Spleen (tissue), 7 donors: ENCODE data around the gene TACC2.

Source experiments
- POLR2A ChIP-seq, 3 donors: fragments of 450-650 bp; IDR thresholded peaks; one replicate each; pipeline ENCODE4 v1.5.1; 2017; ENCODE audit warnings: antibody characterized with exemption in 3 of 3, mild to moderate bottlenecking in 1 of 3
- TF ChIP-seq, protein P1 (sequence below), 11 experiments: fragments of 200-600 bp in 7 of 11; fragments of 450-650 bp in 4 of 11; sonication (generic) in 4 of 11; IDR thresholded peaks in 8 of 11; conservative IDR thresholded peaks in 3 of 11; 1 replicate in 7 of 11; 2 replicates in 4 of 11; pipeline versions ENCODE4 v1.4.0 to v1.8.0; 2016 to 2021; ENCODE audit warnings: antibody characterized with exemption in 11 of 11, inconsistent platforms in 4 of 11, mild to moderate bottlenecking in 1 of 11
- donor health status: DM: no; HTN: no; CAD: no; lungs with moderate emphysema.
- donor health status: DM: no; HTN: no; CAD: no.
- donor health status: DM: no; HTN: no; CAD: no.

- TF ChIP-seq, protein P1, sequence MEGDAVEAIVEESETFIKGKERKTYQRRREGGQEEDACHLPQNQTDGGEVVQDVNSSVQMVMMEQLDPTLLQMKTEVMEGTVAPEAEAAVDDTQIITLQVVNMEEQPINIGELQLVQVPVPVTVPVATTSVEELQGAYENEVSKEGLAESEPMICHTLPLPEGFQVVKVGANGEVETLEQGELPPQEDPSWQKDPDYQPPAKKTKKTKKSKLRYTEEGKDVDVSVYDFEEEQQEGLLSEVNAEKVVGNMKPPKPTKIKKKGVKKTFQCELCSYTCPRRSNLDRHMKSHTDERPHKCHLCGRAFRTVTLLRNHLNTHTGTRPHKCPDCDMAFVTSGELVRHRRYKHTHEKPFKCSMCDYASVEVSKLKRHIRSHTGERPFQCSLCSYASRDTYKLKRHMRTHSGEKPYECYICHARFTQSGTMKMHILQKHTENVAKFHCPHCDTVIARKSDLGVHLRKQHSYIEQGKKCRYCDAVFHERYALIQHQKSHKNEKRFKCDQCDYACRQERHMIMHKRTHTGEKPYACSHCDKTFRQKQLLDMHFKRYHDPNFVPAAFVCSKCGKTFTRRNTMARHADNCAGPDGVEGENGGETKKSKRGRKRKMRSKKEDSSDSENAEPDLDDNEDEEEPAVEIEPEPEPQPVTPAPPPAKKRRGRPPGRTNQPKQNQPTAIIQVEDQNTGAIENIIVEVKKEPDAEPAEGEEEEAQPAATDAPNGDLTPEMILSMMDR (IDR thresholded peaks at IDR 0.05 in 8 of 11, conservative IDR thresholded peaks at IDR 0.05 in 3 of 11): no peak
- TF ChIP-seq POLR2A (IDR thresholded peaks at IDR 0.05): no peak
Observed at GRCh38 chr10:122049076-122049475, 60.1 kb downstream of the TACC2 start.
